A549 (cell line): ENCODE data around the gene SNAPC2.

Experiments used
- EHF ChIP-seq: fragments of 250-450 bp; sonication (Bioruptor Pico); IDR thresholded peaks from 2 replicates; pipeline ENCODE4 v1.5.0; 2020; ENCODE audit warnings: mild to moderate bottlenecking
- HOXA7 ChIP-seq: fragments of 250-450 bp; sonication (Bioruptor Pico); IDR thresholded peaks from 2 replicates; pipeline ENCODE4 v1.5.0; 2020; ENCODE audit warnings: mild to moderate bottlenecking, moderate library complexity
- JUNB ChIP-seq: fragments of >200 bp; sonication (Bioruptor Twin); formaldehyde crosslinking; IDR thresholded peaks from 2 replicates; pipeline ENCODE4 v1.6.1; 2016
- KDM5A ChIP-seq: fragments of 200-600 bp; sonication (generic); IDR thresholded peaks from 2 replicates; pipeline ENCODE4 v1.6.1; 2016; ENCODE audit warnings: antibody characterized with exemption, mild to moderate bottlenecking
- MYC ChIP-seq: IDR thresholded peaks from 2 replicates; pipeline ENCODE4 v1.6.1; 2012; ENCODE audit warnings: mild to moderate bottlenecking, inconsistent platforms, low read length, improper control_type of control experiment, borderline replicate concordance
- PHF8 ChIP-seq: fragments of 200-600 bp; sonication (generic); IDR thresholded peaks from 2 replicates; pipeline ENCODE4 v1.6.1; 2016; ENCODE audit warnings: low read depth, mild to moderate bottlenecking, antibody characterized with exemption, moderate library complexity, borderline replicate concordance
- POLR2A ChIP-seq: IDR thresholded peaks from 2 replicates; pipeline ENCODE4 v1.6.1; 2012; ENCODE audit warnings: mild to moderate bottlenecking, low read length
- RAD21 ChIP-seq, 2 experiments: fragments of >200 bp in 1 of 2; sonication (Bioruptor Twin) in 1 of 2; formaldehyde crosslinking in 1 of 2; IDR thresholded peaks in 1 of 2; conservative IDR thresholded peaks in 1 of 2; 2 replicates in 1 of 2; 3 replicates in 1 of 2; pipeline ENCODE4 v1.6.1; 2012 to 2018; ENCODE audit warnings: inconsistent platforms in 1 of 2
- RNF2 ChIP-seq: fragments of 200-600 bp; sonication (generic); IDR thresholded peaks from 2 replicates; pipeline ENCODE4 v1.6.1; 2016; ENCODE audit warnings: low read depth, mild to moderate bottlenecking, antibody characterized with exemption, moderate library complexity, borderline replicate concordance
- SMC3 ChIP-seq: fragments of >200 bp; sonication (Bioruptor Twin); formaldehyde crosslinking; IDR thresholded peaks from 3 replicates; pipeline ENCODE4 v1.6.1; 2018; ENCODE audit warnings: inconsistent platforms
- SREBF2 ChIP-seq: fragments of 450-650 bp; IDR thresholded peaks from 2 replicates; pipeline ENCODE4 v1.6.1; 2014; ENCODE audit warnings: mild to moderate bottlenecking, moderate library complexity
- TF ChIP-seq, protein P1 (sequence below): fragments of >200 bp; sonication (Bioruptor Twin); formaldehyde crosslinking; IDR thresholded peaks from 3 replicates; pipeline ENCODE4 v1.5.1; 2016
- TF ChIP-seq, protein P2 (sequence below): fragments of 150-350 bp; IDR thresholded peaks from 2 replicates; pipeline ENCODE4 v1.6.1; 2014; ENCODE audit warnings: low read depth, mild to moderate bottlenecking, low read length

DNA sequence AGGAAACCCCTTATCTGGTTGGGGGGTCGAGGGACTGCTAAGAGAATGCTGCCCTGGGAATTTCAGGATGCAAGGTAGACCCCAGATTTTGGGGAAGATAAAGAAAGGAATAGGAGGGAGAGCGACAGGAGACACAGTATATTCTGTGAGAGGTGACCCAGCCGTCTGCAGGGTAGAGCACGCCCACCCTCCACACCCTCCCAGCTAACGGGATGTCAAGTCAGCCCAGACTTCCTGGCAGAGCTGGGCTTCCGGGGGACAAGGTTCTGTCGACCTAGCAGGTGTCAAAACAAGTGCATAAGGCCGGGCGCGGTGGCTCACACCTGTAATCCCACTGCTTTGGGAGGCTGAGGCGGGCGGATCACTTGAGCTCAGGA lies 45.3 kb upstream of the SNAPC2 start:
- TF ChIP-seq PHF8 (no peak), SMC3 (no peak), RNF2 (no peak), RAD21 (conservative IDR thresholded peaks at IDR 0.05 in 1 of 2, IDR thresholded peaks at IDR 0.05 in 1 of 2) (no peak), KDM5A (no peak), JUNB (no peak), SREBF2 (no peak), HOXA7 (no peak), MYC (no peak), EHF (CRISPR knock-in tag) (no peak), POLR2A (no peak)
- TF ChIP-seq, protein P1, sequence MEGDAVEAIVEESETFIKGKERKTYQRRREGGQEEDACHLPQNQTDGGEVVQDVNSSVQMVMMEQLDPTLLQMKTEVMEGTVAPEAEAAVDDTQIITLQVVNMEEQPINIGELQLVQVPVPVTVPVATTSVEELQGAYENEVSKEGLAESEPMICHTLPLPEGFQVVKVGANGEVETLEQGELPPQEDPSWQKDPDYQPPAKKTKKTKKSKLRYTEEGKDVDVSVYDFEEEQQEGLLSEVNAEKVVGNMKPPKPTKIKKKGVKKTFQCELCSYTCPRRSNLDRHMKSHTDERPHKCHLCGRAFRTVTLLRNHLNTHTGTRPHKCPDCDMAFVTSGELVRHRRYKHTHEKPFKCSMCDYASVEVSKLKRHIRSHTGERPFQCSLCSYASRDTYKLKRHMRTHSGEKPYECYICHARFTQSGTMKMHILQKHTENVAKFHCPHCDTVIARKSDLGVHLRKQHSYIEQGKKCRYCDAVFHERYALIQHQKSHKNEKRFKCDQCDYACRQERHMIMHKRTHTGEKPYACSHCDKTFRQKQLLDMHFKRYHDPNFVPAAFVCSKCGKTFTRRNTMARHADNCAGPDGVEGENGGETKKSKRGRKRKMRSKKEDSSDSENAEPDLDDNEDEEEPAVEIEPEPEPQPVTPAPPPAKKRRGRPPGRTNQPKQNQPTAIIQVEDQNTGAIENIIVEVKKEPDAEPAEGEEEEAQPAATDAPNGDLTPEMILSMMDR: no peak
- TF ChIP-seq, protein P2, sequence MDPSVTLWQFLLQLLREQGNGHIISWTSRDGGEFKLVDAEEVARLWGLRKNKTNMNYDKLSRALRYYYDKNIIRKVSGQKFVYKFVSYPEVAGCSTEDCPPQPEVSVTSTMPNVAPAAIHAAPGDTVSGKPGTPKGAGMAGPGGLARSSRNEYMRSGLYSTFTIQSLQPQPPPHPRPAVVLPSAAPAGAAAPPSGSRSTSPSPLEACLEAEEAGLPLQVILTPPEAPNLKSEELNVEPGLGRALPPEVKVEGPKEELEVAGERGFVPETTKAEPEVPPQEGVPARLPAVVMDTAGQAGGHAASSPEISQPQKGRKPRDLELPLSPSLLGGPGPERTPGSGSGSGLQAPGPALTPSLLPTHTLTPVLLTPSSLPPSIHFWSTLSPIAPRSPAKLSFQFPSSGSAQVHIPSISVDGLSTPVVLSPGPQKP: no peak
